ENCODE results near the gene MUCL3.
A peak's percentile ranks its signal among the peaks of the same experiment; 100 is the strongest.
"Not testable (repeated sequence)": the region's sequence is repeated elsewhere in the genome, so short reads cannot be mapped to it uniquely, and the experiment has no call there.

MUCL3 gene, protein sequence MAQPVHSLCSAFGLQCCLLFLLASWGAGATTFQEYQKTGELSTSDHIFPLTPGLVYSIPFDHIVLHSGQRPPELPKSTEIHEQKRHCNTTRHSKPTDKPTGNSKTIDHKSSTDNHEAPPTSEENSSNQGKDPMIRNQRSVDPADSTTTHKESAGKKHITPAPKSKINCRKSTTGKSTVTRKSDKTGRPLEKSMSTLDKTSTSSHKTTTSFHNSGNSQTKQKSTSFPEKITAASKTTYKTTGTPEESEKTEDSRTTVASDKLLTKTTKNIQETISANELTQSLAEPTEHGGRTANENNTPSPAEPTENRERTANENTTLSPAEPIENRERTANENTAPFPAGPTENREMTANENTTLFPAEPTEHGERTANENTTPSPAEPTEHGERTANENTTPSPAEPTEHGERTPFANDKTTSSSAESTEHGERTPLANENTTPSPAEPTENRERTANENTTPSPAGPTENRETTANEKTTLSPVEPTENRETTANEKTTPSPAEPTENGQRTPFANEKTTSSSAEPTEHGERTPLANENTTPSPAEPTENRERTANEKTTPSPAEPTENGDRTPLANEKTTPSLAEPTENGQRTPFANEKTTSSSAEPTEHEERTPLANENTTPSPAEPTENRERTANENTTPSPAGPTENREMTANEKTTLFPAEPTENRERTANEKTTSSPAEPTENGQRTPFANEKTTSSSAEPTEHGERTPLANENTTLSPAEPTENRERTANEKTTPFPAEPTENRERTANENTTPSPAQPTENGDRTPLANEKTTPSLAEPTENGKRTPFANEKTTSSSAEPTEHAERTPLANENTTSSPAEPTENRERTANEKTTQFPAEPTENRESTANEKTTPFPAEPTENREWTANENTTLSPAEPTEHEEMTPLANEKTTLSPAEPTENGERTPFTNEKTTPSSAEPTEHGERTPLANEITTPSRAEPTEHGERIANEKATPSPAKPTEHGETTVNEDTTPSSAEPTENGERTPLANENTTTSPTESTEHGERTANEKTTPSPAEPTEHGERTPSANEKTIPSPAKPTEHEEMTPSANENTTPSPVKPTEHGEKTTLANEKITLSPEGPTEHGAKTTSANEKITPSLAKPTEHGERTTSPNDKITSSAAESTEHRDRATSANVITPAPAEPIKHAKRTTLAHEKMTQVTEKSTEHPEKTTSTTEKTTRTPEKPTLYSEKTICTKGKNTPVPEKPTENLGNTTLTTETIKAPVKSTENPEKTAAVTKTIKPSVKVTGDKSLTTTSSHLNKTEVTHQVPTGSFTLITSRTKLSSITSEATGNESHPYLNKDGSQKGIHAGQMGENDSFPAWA (N-terminal part only)

DNA sequence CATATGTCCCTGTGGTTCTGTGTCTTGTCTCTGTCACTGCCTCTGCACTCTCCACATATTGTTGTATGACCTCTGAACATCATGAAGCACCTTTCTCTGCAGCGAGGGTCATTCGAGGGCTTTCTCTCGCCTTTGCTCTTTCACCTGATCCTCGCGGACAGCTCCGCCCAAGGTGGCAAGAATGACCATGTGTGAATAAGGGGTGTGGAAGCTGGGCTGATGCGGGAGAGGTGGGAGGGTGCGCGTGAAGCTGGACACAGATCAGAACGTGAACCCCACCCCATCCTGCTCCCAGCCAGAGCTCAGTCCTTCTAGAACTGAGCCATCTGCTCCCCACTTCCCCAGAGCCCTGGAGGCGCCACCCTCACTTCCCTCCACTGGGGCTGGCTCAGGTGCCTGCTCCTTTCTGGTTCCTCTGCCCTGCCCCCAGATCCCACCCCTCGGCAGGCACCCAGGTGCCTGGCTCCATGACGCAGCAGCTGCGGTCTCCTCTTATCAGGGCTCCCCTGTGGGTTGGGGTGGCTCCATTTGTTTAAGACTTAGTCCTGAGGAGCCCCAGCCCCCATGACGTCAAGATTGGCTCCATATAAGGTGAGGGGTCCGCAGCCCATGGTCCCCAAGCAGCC lies at the start of gene MUCL3:
Gene MUCL3 (plus strand): TSS at position 613 of the 626 bp plus-strand sequence. CDS start 27 bp downstream, outside the sequence.
- DNase-seq, result no peak

DNA sequence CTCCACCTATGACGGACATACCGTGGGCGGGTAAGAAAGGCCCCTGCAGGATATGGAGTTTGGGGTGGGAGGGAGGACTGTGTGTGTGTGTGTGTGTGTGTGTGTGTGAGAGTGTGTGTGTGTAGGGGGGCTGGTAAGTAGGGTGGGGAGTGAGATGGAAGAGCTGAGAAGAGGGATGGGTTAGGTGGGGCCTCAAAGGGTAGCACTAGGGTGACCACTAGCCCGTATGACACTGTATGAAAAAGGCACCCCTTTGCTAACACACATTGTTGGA lies 49.4 kb upstream of the MUCL3 start:
- no peak for DNase-seq

DNA sequence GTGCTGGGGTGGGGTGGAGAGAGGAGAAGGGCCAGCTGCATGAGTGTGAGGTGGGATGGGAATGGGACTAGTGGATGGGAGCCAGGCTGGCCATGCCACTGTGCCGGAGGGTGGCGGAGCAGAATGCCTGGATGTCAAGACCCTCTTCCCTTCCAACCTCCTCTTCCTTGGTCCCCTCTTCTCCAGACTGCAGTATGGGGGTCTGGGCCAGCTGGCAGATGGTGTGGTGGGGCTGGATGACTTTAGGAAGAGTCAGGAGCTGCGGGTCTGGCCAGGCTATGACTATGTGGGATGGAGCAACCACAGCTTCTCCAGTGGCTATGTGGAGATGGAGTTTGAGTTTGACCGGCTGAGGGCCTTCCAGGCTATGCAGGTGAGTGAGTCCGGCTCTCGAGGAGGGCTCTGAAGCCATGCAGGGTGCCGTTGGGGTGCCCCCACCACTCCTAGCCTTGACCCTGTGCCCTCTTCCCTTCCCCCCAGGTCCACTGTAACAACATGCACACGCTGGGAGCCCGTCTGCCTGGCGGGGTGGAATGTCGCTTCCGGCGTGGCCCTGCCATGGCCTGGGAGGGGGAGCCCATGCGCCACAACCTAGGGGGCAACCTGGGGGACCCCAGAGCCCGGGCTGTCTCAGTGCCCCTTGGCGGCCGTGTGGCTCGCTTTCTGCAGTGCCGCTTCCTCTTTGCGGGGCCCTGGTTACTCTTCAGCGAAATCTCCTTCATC lies 48.8 kb upstream of the MUCL3 start:
- DNase-seq, result no peak

DNA sequence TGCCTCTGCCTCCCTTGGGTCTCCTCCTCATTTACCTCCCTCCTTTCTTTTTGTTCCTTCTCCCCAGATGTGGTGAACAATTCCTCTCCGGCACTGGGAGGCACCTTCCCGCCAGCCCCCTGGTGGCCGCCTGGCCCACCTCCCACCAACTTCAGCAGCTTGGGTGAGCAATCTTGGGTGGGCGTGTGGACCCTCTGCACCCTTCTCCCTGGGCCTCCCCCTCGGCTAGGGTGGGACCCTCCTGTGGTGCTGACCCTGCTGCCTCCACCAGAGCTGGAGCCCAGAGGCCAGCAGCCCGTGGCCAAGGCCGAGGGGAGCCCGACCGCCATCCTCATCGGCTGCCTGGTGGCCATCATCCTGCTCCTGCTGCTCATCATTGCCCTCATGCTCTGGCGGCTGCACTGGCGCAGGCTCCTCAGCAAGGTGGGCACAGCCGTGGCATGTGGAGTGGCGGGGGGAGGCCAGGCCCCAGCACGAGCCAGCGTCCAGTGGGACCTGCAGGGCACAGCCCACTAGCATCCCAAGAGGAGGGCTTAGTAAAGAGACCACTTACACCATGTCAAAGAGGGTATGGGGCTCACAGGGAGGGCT lies 47.7 kb upstream of the MUCL3 start:
- no peak for DNase-seq

DNA sequence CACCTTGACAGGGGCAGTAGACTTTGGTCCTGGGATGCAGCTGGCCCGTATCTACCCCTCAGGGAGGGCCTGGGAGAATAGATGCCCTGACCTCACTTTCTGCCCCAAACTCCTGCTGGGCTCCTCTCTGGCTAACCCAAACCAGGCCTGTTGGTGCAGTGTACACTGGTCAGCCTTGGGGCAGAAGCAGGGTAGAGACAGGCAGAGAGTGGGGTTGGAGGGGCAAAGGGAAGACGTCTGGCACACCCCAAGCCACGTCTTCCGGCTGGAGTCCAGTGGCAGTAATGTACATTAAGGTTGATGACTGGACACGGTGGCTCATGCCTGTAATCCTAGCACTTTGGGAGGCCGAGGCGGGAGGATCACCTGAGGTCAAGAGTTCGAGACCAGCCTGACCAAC lies 47.1 kb upstream of the MUCL3 start:
- no peak for DNase-seq

DNA sequence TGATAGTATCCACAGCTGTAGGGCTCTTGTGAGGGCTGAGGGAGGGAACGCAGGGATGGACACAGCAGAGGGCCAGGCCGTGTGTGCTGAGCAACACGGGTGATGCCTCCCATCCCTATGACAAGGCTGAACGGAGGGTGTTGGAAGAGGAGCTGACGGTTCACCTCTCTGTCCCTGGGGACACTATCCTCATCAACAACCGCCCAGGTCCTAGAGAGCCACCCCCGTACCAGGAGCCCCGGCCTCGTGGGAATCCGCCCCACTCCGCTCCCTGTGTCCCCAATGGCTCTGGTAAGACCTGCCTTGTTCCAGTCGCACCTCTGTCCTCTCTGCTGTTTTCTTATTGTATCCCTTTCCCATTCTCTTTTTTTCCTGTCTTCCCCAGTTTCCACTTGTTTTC lies 46.4 kb upstream of the MUCL3 start:
- no peak for DNase-seq

DNA sequence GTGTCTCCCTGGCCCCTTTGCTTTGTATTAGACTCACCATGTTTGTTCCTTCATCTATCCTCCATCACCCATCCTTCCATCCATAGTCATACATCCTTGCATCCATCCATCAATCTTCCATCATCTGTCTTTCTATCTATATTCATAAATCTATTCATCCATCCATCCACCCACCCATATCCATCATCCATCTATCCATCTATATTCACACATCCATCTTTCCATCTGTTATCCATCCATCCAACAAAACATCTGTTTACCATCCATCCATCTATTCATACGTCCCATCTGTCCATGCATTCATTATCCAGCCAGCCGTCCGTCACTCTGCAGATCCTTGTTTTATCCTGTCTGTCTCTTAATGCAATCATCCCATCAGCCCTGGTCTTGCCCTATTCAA lies 45.8 kb upstream of the MUCL3 start:
- no peak for DNase-seq

DNA sequence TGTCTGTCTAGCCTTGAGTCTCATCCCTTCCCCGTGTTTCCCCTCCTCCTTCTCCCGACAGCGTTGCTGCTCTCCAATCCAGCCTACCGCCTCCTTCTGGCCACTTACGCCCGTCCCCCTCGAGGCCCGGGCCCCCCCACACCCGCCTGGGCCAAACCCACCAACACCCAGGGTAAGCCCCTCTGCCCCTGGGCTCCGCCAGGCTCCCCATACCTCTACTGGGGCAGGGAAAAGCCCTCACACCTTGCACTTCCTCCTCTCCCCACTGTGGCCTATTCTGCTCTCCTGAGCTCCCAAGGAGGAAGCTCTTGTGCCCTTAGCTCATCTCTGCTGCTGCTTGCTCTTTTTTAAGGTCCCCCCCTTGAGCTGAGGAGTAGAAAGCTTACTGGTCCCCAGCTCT lies 45.4 kb upstream of the MUCL3 start:
- DNase-seq, result no peak

DNA sequence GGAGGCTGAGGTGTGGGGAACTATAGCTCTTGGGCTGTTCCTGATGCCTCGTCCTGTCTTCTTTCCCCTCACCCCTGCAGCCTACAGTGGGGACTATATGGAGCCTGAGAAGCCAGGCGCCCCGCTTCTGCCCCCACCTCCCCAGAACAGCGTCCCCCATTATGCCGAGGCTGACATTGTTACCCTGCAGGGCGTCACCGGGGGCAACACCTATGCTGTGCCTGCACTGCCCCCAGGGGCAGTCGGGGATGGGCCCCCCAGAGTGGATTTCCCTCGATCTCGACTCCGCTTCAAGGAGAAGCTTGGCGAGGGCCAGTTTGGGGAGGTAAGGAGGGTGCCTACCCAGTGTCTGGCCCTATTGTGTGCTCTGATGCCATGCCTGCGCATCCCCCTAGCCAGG lies 44.2 kb upstream of the MUCL3 start:
- no peak for DNase-seq

DNA sequence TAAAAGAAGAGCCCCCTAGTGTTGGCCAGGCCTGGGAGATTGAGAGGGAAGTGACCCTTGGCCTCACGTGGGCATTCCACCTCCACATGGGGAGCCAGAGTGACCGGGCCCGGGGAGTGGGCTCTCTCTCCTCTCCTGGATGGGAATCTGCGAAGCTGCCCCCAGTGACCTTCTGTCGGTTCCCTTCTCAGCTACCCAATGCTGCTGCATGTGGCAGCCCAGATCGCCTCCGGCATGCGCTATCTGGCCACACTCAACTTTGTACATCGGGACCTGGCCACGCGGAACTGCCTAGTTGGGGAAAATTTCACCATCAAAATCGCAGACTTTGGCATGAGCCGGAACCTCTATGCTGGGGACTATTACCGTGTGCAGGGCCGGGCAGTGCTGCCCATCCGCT lies 42.9 kb upstream of the MUCL3 start:
- no peak for DNase-seq

DNA sequence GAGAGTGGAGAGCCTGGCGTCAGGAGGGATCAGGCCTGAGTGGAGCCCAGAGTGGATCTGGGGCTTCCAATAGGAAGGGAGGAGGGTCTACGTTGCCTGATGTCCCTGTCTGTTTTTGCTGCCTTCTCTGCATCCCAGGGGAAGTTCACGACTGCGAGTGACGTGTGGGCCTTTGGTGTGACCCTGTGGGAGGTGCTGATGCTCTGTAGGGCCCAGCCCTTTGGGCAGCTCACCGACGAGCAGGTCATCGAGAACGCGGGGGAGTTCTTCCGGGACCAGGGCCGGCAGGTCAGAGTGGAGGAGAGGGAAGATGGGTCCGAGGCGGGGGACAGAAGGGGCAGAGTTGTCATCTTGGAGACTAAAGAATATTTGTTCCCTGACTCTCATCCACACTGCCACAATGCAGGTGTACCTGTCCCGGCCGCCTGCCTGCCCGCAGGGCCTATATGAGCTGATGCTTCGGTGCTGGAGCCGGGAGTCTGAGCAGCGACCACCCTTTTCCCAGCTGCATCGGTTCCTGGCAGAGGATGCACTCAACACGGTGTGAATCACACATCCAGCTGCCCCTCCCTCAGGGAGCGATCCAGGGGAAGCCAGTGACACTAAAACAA lies 41.9 kb upstream of the MUCL3 start:
- no peak for DNase-seq

DNA sequence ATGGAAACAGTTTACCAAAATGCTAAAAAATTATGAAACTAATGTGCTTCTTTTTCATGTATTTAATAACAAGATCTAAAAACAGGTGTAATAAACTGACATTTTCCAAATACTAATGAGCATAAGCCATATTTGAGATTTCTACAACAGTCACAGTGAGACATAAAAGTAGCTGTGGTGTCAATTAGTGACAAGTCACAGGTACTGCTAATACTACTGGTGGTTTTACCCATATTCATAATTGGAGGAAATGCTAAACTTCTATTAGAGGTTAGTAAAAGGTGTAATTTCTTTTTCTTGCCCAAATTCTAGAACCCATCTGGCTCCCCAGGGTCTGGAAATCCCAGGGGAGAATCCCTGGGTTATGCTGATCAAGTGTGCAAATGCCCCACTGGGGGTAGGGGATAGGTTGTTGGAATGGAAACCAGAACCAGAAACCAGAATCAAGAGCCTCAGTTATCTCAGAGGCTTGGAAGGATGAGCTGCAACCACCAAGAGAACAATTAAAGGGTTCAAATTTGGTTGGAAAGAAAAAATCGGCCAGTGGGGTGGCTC lies 39.8 kb upstream of the MUCL3 start:
- no peak for DNase-seq

DNA sequence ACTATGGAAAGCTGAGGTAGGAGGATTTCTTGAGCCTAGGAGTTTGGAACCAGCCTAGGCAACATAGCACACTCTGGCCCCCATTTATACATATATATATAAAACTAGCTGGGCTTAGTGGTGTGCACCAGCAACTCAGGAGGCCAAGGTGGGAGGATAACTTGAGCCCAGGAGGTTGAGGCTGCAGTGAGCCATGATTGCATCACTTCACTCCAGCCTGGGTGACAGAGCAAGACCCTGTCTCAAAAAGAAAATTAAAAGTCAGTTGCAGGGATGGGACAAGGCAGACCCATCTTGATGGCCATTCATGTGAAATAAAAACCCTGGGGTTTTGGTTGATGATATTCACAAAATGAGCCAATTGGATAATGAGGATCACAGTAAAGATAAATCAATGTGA lies 39.3 kb upstream of the MUCL3 start:
- DNase-seq, result no peak

DNA sequence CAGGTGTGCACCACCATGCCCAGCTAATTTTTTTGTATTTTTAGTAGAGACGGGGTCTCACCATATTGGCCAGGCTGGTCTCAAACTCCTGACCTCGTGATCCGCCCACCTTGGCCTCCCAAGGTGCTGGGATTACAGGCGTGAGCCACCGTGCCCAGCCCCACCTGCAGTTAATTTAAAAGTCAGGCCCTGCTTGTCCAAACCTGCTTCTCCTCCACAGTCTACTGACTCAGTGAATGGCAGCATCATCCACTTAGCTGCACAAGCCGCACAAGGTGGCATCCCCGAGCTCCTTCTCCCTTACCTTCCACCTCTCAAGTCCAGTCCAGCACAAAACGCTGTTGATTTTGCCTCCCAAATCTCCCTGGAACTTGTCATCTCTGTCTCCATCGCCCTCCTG lies 38.6 kb upstream of the MUCL3 start:
- not testable (repeated sequence) for DNase-seq

DNA sequence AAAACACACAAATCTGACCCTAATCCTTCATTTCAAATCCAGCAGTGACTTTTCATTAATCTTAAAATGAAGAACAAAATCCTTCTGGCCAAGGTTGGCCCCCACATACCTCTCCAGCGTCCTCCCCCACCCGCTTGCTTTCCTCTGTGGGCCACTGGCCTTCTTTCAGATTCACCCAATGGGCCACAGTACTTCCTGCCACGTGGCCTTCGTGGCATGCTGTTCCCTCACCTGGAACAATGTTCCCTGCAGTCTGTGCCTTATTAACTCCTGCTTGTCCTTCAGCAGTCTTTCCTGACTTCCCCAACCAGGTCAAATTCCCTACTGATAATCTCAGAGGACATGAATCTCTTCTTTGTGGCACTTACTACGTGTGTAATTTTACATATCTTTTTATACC lies 38.1 kb upstream of the MUCL3 start:
- no peak for DNase-seq

DNA sequence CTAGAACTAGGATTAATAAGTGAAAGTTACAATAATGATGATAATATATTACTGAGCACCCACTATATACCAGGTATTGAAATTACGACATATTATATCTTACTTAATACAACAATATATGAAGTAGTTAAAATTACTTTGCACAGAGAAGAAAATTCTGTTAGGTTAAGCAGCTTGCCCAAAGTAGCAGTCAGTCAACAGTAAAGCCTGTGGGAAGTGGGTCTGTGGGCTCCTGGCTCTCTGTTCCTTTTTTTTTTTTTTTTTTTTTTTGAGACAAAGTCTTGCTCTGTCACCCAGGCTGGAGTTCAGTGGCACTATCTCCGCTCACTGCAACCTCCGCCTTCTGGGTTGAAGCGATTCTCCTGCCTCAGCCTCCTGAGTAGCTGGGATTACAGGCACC lies 37.5 kb upstream of the MUCL3 start:
- no peak for DNase-seq

DNA sequence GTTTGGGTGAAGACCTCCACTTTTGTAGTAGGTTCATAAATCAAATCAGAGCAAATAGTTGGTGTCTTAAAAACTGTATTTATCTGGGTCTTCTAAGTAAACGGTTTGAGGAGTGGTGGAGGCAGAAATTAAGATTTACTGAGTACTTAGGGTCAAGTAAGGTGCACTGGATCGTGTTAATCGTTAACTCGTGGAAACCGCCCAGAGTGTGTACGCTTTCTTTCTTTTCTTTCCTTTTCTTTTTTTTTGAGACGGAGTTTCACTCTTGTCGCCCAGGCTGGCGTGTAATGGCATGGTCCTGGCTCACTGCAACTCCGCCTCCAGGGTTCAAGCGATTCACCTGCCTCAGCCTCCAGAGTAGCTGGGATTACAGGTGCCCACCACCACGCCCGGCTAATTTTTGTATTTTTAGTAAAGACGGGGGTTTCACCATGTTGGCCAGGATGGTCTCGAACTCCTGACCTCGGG lies 33.4 kb upstream of the MUCL3 start:
- not testable (repeated sequence) for DNase-seq

DNA sequence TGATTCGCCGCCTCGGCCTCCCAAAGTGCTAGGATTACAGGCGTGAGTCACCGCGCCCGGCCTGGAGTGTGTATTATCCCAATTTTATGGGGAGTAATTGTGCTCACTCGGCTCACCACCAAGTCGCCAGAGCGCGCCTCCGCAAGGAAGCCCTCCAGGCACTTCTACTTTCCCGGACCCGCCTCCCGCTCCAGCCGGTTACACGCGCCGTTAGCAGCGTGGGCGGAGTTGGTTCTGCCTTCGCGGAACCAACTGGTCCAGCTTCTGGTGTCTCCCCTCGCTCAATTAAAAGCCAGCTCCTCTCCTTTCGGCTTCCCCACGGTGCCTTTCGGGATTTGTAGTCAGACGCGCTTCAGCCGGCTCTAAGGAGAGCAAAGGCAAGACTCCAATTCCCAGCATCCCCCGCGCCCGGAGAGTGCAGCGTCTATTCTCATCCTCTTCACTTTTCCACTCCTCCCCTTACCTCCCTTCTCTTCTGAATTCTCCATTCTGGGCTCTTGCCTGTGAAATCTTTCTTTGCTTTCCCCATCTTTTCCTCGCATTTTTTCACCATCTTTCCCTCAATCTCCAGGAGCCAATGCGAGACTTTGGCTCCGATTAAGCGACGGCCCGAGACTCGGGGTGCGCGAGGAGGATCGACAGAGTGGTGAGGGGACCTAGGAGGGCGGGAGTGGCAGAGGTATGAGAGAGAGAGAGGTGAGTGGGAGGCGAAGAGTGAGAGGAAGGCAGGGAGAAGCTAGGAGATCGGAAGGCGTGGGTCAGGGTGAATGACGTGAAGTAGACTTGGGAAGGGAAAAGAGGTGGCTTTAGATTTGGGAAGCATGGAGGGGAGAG lies 32.8 kb upstream of the MUCL3 start, which contains the start of gene GTF2H4:
Gene GTF2H4 (plus strand): TSS at position 450 of the 834 bp plus-strand sequence.
- DNase-seq, result peak; percentile 98 to 99

DNA sequence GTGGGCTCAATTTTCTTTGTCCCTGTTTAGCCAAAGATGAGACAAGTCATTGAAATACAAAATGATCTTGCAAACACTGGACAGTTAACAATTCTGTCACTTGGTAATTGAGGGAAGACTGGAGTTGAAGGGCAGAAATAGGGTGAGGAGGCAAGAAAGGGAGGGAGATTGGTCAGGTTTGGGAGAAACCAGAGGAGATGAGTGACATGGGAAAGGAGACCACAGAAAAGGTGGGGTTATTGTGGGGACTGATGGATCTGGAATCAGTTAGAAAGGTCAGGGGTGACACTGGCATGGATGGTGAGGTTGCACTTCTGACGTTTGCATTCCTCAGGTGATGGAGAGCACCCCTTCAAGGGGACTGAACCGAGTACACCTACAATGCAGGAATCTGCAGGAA lies 32.1 kb upstream of the MUCL3 start:
- DNase-seq, result no peak

DNA sequence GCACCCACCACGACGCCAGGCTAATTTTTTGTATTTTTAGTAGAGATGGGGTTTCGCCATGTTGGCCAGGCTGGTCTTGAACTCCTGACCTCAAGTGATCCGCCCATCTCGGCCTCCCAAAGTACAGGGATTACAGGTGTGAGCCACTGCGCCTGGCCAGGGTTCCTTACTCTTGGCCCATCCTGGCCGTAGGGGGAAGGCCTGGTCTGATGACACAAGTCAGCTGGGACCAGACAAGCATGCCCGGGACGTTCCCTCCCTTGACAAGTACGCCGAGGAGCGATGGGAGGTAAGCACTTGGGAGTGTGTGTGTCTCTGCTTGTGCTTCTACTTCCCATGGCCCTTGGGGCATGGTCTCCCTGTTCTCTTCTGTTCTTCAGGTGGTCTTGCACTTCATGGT lies 30.3 kb upstream of the MUCL3 start:
- not testable (repeated sequence) for DNase-seq
